NCI-H1436 treated with DMSO at 0.1 percent for 48 hours (cell line): ENCODE measurements around the gene TMEM225.
"Not testable (repeated sequence)": the region's sequence is repeated elsewhere in the genome, so short reads cannot be mapped to it uniquely, and the experiment has no call there.

Source experiments
- DNase-seq: peaks from one replicate; lab custom pipeline; 2025; lab: John Stamatoyannopoulos, UW

TMEM225 gene

GRCh38 chr11:123885570-123885969 lies at the start of gene TMEM225:
TSS of gene TMEM225 (minus strand) at chr11:123885670. CDS start at chr11:123885425, 245 bp downstream.
- no peak for DNase-seq

DNA sequence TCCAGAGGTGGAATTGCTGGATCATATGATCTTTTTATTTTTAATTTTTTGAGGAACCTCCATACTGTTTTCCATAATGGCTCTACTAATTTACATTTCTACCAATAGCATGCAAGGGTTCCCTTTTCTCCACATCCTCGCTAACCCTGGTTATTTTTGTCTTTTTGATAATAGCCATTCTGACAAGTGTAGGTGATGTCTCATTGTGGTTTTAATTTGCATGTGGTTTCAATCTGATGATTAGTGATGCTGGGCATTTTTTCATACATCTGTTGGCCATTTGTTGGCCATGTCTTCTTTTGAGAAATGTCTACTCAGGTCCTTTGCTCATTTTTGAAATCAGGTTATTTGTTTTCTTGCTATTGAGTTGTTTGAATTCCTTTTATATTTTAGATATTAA lies 38.6 kb upstream of the TMEM225 start:
- DNase-seq: no peak

DNA sequence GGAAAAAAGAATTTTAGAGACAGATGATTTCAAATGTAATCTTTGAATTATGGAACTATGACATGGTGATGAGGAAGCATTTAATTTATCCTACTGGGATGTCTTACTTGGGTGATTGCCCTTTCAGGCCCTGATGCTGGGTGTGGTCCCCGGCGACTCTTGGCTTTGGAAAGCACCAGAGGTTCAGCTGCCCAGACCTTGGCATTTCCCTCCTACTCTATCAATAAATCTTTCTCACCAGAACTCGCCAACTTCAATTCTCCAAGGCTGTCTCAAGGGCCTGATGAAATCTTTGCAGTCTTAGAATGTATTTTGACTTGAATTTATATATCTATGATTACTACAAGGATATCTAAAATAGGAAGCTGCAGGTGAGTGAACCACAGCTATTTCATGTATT lies 35.5 kb upstream of the TMEM225 start:
- no peak for DNase-seq

DNA sequence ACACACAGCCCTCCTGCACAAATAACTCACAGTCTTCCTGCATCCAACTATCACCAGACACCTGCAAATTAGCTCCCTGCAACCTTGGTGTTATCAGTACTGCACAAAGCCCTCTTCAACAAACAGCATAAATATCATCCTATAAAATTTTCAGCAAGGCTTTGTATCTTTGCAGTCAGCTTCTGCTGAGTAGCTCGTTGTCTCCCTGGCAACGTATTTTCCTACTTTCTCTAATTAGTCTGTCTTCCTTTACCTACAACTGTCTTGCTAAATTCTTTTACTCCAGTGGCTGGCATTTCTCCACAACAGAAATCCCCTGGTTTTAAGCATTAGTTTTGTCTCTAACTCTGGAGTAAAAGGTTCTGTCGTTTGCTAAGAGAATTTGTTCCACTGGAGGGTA lies 20.4 kb upstream of the TMEM225 start:
- no peak for DNase-seq

GRCh38 chr11:123904932-123905331 lies 19.5 kb upstream of the TMEM225 start:
- DNase-seq: no peak

- no peak for DNase-seq
Observed at GRCh38 chr11:123903932-123904331, 18.5 kb upstream of the TMEM225 start.

DNA sequence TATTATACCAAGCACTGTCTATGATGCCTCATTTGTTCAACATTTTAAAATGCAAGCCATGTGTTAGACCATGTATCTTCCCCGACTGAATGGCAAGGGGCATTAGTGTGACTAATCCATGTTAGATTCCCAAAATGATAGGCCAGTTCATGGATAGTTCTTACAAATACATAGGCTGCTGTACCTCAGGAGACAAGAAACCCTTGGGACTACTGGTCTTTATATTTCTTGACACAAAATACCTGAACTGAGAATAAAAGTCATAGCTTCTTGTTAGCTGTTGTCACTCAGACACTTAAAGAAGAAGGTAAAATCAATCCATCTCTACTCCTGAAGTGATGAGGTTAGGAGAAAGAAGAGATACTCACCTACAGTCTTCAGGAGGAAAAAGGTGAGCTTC lies 16.4 kb upstream of the TMEM225 start, which contains the start of gene OR8D4:
Gene OR8D4, plus strand, starts transcription at position 301 of the 400 bp plus-strand sequence. CDS start 4,265 bp downstream, outside the sequence.
- no peak for DNase-seq

GRCh38 chr11:123899792-123900191 lies 14.3 kb upstream of the TMEM225 start:
- no peak for DNase-seq

DNA sequence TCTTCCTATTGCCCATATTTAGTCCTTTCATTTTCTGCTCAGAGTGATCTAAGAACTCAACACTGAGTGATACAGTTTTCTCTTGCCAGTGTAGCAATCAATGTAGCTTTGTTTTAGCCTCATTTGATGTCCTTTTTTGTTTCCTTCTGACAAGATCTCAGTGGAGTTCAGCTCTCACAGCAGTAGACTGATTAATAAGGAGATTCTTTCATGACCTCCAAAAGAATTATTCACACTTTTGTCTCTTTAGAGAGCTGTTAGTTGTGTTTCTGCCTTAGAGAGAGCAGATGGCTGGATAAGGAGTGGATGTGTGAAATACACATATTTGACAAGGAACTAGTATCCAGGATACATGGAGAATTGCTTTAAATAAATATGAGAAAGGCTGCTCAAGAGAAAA lies 6.6 kb upstream of the TMEM225 start:
- DNase-seq: no peak

- no peak for DNase-seq
Observed at GRCh38 chr11:123880912-123881311, 4.6 kb downstream of the TMEM225 start.

- DNase-seq: not testable (repeated sequence)
Observed at GRCh38 chr11:123867795-123868194, 17.7 kb downstream of the TMEM225 start.

GRCh38 chr11:123865293-123865692 lies 20.2 kb downstream of the TMEM225 start:
- DNase-seq: not testable (repeated sequence)

GRCh38 chr11:123859731-123860130 lies 25.7 kb downstream of the TMEM225 start:
- DNase-seq: no peak

- DNase-seq: no peak
Observed at GRCh38 chr11:123856444-123856843, 29.0 kb downstream of the TMEM225 start.

DNA sequence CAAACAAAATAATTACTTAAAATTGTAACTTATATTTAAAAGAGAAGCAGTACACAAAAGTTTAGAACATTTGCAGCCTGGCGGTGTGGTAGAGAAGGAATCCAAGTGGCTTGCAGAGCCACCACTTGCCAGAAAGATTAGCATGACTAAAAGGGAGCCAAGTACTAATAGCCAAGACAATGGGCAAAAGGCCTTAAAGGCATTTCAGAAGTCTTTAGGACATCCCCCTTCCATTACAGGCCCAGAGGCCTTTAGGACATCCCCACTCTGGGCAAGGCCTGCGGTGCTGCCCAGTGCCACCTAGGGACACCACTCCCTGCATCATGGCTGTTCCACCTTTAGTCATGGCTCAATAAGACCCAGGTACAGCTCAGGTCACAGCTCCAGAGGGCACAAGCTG lies 32.4 kb downstream of the TMEM225 start:
- no peak for DNase-seq

DNA sequence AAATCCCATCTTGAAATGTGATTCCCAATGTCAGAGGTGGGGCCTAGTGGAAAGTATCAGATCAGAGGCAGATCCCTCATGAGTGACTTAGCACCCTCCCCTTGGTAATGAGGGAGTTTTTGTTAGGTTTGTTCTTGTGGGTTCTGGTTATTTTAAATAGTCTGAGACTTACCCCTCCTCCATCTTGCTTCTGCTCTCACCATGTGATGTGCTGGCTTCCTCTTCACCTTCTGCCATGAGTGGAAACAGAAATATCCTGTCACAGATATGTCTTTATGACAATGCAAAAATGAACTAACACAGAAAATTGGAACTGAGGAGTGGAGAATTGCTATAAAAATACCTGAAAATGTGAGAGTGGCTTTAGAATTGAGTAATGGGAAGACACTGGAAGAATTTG lies 33.1 kb downstream of the TMEM225 start:
- no peak for DNase-seq

GRCh38 chr11:123851110-123851509 lies 34.4 kb downstream of the TMEM225 start:
- no peak for DNase-seq

GRCh38 chr11:123841174-123841573 lies 44.3 kb downstream of the TMEM225 start:
- DNase-seq: no peak

GRCh38 chr11:123839131-123839530 lies 46.3 kb downstream of the TMEM225 start:
- no peak for DNase-seq

GRCh38 chr11:123838659-123839058 lies 46.8 kb downstream of the TMEM225 start:
- no peak for DNase-seq

- DNase-seq: no peak
Observed at GRCh38 chr11:123838199-123838598, 47.3 kb downstream of the TMEM225 start.

DNA sequence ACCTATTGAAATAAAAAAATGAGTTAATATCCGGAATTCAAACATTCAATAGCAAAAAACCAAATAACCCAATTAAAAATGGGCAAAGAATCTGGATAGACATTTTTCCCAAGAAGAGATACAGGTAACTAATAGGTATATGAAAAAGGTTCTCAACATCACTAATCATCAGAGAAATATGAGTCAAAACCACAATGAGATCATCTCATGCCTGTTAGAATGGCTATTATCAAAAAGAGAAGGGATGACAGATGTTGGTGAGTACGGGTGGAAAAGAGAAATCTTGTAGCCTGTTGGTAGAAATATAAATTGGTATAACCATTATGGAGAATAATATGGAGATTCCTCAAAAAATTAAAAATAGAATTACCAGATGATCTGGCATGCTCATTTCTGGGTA lies 52.4 kb downstream of the TMEM225 start:
- no peak for DNase-seq
